Tibial nerve (tissue), 4 donors: Measurements from ENCODE around the gene EEIG2.

Source experiments
- CTCF ChIP-seq, 5 experiments: fragments of 200-600 bp in 3 of 5; fragments of 450-650 bp in 2 of 5; sonication (generic) in 3 of 5; IDR thresholded peaks; one replicate each; pipeline ENCODE4 v1.5.1; 2016 to 2019; ENCODE audit warnings: antibody characterized with exemption in 5 of 5, mild to moderate bottlenecking in 3 of 5, moderate library complexity in 2 of 5
- EP300 ChIP-seq, 2 donors: sonication (generic); formaldehyde crosslinking; IDR thresholded peaks; one replicate each; pipeline ENCODE4 v1.6.1; 2017; ENCODE audit warnings: antibody characterized with exemption in 2 of 2, mild to moderate bottlenecking in 1 of 2

- TF ChIP-seq CTCF (IDR thresholded peaks at IDR 0.05): no peak
- TF ChIP-seq EP300 (IDR thresholded peaks at IDR 0.05): no peak
Observed at GRCh38 chr1:108523829-108524228, 36.1 kb upstream of the EEIG2 start.
